Trophoblast cell (in vitro differentiated cells and primary cell): ENCODE measurements around the gene UHRF1.

Experiments used
- DNase-seq, 2 donors: peaks; one replicate each; pipeline ENCODE4 v3.0.0-alpha.2; 2016
- H2AFZ ChIP-seq: 2 replicates; pipeline ENCODE4 v1.6.1; 2013; ENCODE audit warnings: low read length, moderate library complexity, mild to moderate bottlenecking; ENCODE audit not compliant: insufficient read depth, poor library complexity
- H2AK5ac ChIP-seq: 2 replicates; pipeline ENCODE4 v1.6.1; 2013; ENCODE audit warnings: mild to moderate bottlenecking, low read length
- H2BK120ac ChIP-seq: 2 replicates; pipeline ENCODE4 v1.6.1; 2013; ENCODE audit warnings: low read length, mild to moderate bottlenecking, moderate library complexity; ENCODE audit not compliant: insufficient read depth, poor library complexity
- H2BK12ac ChIP-seq: 2 replicates; pipeline ENCODE4 v1.6.1; 2013; ENCODE audit warnings: mild to moderate bottlenecking, low read length, moderate library complexity
- H2BK5ac ChIP-seq: 2 replicates; pipeline ENCODE4 v1.6.1; 2013; ENCODE audit warnings: low read length, low read depth, moderate library complexity, mild to moderate bottlenecking; ENCODE audit not compliant: poor library complexity
- H3K14ac ChIP-seq: 2 replicates; pipeline ENCODE4 v1.6.1; 2013; ENCODE audit warnings: mild to moderate bottlenecking, low read length
- H3K18ac ChIP-seq: 2 replicates; pipeline ENCODE4 v1.6.1; 2013; ENCODE audit warnings: mild to moderate bottlenecking, low read length
- H3K23ac ChIP-seq: 2 replicates; pipeline ENCODE4 v1.6.1; 2013; ENCODE audit warnings: low read length
- H3K27ac ChIP-seq: 2 replicates; pipeline ENCODE4 v1.5.1; 2013; ENCODE audit warnings: low read depth, mild to moderate bottlenecking, inconsistent platforms, low read length, moderate library complexity
- H3K27me3 ChIP-seq: 2 replicates; pipeline ENCODE4 v1.6.1; 2013; ENCODE audit warnings: inconsistent platforms, mild to moderate bottlenecking, low read length, moderate library complexity; ENCODE audit not compliant: insufficient read depth
- H3K36me3 ChIP-seq, 2 experiments: 1 replicate in 1 of 2; 2 replicates in 1 of 2; pipeline ENCODE4 v1.6.1; 2013; ENCODE audit warnings: low read length in 2 of 2, mild to moderate bottlenecking in 2 of 2, moderate library complexity in 1 of 2; ENCODE audit not compliant: insufficient read depth in 2 of 2, control insufficient read depth in 1 of 2
- H3K4ac ChIP-seq: 2 replicates; pipeline ENCODE4 v1.6.1; 2013; ENCODE audit warnings: low read depth, mild to moderate bottlenecking, low read length, moderate library complexity
- H3K4me1 ChIP-seq, 2 experiments: 1 replicate in 1 of 2; 2 replicates in 1 of 2; pipeline ENCODE4 v1.6.1; 2013; ENCODE audit warnings: low read length in 2 of 2, mild to moderate bottlenecking in 2 of 2, moderate library complexity in 1 of 2; ENCODE audit not compliant: insufficient read depth in 2 of 2, control insufficient read depth in 1 of 2
- H3K4me2 ChIP-seq: 2 replicates; pipeline ENCODE4 v1.6.1; 2013; ENCODE audit warnings: inconsistent platforms, mild to moderate bottlenecking, low read length, moderate library complexity
- H3K4me3 ChIP-seq: 2 replicates; pipeline ENCODE4 v1.5.1; 2013; ENCODE audit warnings: mild to moderate bottlenecking, low read depth, low read length, inconsistent platforms
- H3K79me1 ChIP-seq: one replicate; pipeline ENCODE4 v1.6.1; 2013; ENCODE audit warnings: low read length
- H3K79me2 ChIP-seq: 2 replicates; pipeline ENCODE4 v1.6.1; 2013; ENCODE audit warnings: low read length, mild to moderate bottlenecking; ENCODE audit not compliant: control insufficient read depth, insufficient read depth, poor library complexity
- H3K9ac ChIP-seq: 2 replicates; pipeline ENCODE4 v1.6.1; 2013; ENCODE audit warnings: mild to moderate bottlenecking, low read length
- H3K9me3 ChIP-seq: 2 replicates; pipeline ENCODE4 v1.6.1; 2013; ENCODE audit warnings: low read depth, mild to moderate bottlenecking, control low read depth, inconsistent platforms, low read length; ENCODE audit not compliant: insufficient read depth
- H4K12ac ChIP-seq: 2 replicates; pipeline ENCODE4 v1.6.1; 2013; ENCODE audit warnings: low read depth, mild to moderate bottlenecking, low read length, moderate library complexity
- H4K8ac ChIP-seq: 2 replicates; pipeline ENCODE4 v1.6.1; 2013; ENCODE audit warnings: low read depth, mild to moderate bottlenecking, low read length, moderate library complexity
- H4K91ac ChIP-seq: one replicate; pipeline ENCODE4 v1.6.1; 2013; ENCODE audit warnings: low read depth, mild to moderate bottlenecking, low read length, moderate library complexity
- WGBS: extraction: QIAGEN DNeasy Blood & Tissue Kit; methylation state at CpG from one replicate; pipeline ENCODE4 v1.1.7; 2013; ENCODE audit warnings: missing lambda C conversion rate; ENCODE audit not compliant: insufficient read length, insufficient coverage; ENCODE audit errors: extremely low coverage; 5-methylcytosine and 5-hydroxymethylcytosine counted together

Gene UHRF1

DNA sequence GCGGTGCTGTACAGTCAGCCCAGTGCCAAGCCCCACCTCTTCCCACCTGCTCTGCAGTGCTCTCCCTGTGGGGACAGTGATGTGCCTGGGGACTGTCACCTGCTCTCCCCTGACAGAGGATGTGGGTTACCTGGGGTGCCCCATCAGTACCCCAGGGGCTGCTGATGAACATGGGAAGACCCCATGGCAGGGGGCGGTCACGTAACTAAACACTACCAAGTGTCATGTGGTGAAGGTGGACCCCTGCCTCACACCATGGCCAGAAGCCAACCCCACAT lies 72.3 kb downstream of the UHRF1 start:
- H2BK5ac ChIP-seq: peak overlapping the region; percentile 10
- no CpG with 5 or more reads among the region's 3 CpGs for WGBS

DNA sequence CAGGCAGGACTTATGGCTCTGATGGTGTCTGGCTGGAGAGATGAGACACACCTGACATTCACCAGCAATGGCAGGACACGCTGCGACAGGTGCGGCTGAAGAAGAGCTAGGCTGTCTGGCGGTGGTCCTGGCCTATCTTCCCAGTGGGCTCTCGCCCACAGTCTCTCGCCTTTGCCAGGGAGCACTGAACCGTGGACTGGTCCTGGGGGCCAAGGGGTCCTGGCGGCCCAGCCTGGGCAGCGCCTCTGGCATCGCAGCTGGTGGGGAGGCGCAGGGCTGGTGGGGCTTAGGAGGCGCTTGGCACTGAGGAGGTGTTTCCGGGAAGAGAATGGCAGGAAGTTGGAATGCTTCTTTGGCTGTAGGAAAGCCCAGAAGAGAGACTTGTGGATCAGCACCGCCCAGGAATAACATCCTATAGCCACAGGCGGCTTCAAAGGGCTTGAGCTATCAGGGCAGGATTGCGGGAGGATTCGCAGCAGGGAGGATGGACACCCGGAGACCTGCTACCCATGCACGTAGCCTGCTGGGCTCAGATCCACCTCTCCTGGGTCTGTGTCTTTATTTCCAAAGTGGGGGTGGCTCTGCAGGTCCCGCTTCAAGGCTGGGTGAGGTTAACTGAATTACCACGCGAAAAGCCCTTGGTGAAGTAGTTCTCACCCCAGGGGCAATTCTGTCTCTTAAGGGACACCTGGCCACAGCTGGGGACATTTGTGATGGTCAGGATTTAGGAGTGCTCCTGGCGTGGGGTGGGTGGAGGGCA lies 74.2 kb downstream of the UHRF1 start:
- Histone ChIP-seq H3K9me3 (no peaks in the 10 kb centered on the region), H4K91ac (peak overlapping the region; percentile 31), H3K18ac (no peak overlapping the region), H3K14ac (peak overlapping the region; percentile 22), H3K4me2 (no peak overlapping the region), H3K9ac (no peak overlapping the region), H3K79me2 (peaks cover 50% of the 10 kb centered on the region), H2AK5ac (peak overlapping the region; percentile 28), H3K4me1 (peaks cover 43 to 60% of the 10 kb centered on the region in 2 experiments), H2BK120ac (no peak overlapping the region), H4K12ac (no peak overlapping the region), H3K23ac (no peak overlapping the region), H4K8ac (no peak overlapping the region), H3K27ac (no peak overlapping the region), H3K36me3 (peaks cover 8 to 10% of the 10 kb centered on the region in 2 experiments), H3K79me1 (peaks cover 41% of the 10 kb centered on the region), H2AFZ (no peak overlapping the region), H2BK12ac (peak overlapping the region; percentile 67), H3K4ac (peak overlapping the region; percentile 80), H3K27me3 (no peaks in the 10 kb centered on the region), H3K4me3 (no peak overlapping the region), H2BK5ac (no peak overlapping the region)
- DNase-seq: no peak
- WGBS: no CpG with 5 or more reads among the region's 23 CpGs

More for the DNA sequence above, 72.3 kb downstream of the UHRF1 start:
- no peak overlapping the region for H3K23ac ChIP-seq
- H2BK120ac ChIP-seq: no peak overlapping the region
- peak overlapping the region; percentile 43 for H2AK5ac ChIP-seq
- peaks cover 52 to 61% of the 10 kb centered on the region in 2 experiments for H3K4me1 ChIP-seq
- no peak overlapping the region for H3K27ac ChIP-seq
- peak overlapping the region; percentile 36 for H3K18ac ChIP-seq
- no peaks in the 10 kb centered on the region for H3K27me3 ChIP-seq
- H2AFZ ChIP-seq: no peak overlapping the region
- H3K9ac ChIP-seq: no peak overlapping the region
- H3K14ac ChIP-seq: no peak overlapping the region
- H4K91ac ChIP-seq: no peak overlapping the region
- peak overlapping the region; percentile 17 for H2BK12ac ChIP-seq
- H4K8ac ChIP-seq: no peak overlapping the region
- H3K4ac ChIP-seq: peak overlapping the region; percentile 87
- peaks cover 41% of the 10 kb centered on the region for H3K79me1 ChIP-seq
- no peak overlapping the region for H3K4me2 ChIP-seq
- H4K12ac ChIP-seq: no peak overlapping the region
- no peak for DNase-seq
- peaks cover 13 to 15% of the 10 kb centered on the region in 2 experiments for H3K36me3 ChIP-seq
- no peaks in the 10 kb centered on the region for H3K9me3 ChIP-seq
- H3K79me2 ChIP-seq: peaks cover 53% of the 10 kb centered on the region
- H3K4me3 ChIP-seq: no peak overlapping the region

DNA sequence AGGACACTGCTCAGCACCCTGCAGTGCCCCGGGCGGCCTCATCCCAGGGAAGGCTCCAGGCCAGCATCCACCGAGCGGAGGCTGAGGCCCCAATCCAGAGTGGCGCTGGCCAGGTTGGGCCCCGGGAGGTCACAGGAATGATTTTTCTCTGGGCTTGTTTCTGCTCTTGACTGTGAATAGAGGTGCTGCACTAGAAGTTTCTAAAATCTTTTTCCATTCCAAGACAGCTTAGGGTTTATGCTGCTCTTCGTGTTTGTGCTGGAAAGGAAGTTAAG lies 74.7 kb downstream of the UHRF1 start:
- no peak overlapping the region for H3K4me2 ChIP-seq

DNA sequence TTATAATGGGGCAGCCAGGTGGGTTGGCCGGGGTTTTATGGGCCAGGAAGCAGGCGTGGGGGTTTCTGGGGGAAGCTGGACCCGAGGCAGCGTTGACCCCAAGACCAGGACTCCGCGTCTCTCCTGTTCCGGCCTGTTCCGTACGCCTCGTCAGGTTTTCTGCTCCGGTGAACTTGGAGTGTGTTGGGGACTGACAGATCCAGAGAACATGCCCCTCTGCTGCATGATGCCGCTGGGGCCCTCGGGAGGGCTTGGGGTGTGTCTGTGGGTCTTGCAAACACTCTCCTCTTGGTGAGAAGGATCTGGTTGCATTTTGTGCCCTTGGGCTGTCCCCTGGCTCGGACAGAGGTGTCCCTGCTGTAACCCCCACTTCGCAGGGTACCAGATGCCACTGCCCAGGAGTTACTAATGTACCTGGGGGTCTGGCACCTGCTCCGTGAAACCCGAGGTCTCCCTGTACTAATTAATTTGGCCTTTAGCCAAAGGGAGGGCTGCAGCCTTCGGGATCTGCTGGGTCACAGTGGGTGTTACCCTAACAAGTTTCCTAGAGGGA lies 75.2 kb downstream of the UHRF1 start:
- Histone ChIP-seq H3K4ac (peak overlapping the region; percentile 82), H4K12ac (no peak overlapping the region), H2BK5ac (no peak overlapping the region), H2AK5ac (peak overlapping the region; percentile 52), H3K79me1 (peaks cover 39% of the 10 kb centered on the region), H3K79me2 (peaks cover 44% of the 10 kb centered on the region), H2AFZ (peak overlapping the region; percentile 23), H3K9me3 (no peaks in the 10 kb centered on the region), H3K14ac (peak overlapping the region; percentile 17), H2BK12ac (peak overlapping the region; percentile 27), H3K4me2 (no peak overlapping the region), H4K8ac (no peak overlapping the region), H3K23ac (no peak overlapping the region), H3K4me1 (peaks cover 39 to 57% of the 10 kb centered on the region in 2 experiments), H3K36me3 (peaks cover 8 to 10% of the 10 kb centered on the region in 2 experiments), H3K9ac (no peak overlapping the region), H4K91ac (peak overlapping the region; percentile 39), H3K4me3 (no peak overlapping the region), H3K27me3 (no peaks in the 10 kb centered on the region), H2BK120ac (no peak overlapping the region), H3K18ac (no peak overlapping the region), H3K27ac (no peak overlapping the region)
- no peak for DNase-seq
- no CpG with 5 or more reads among the region's 18 CpGs for WGBS

More for the DNA sequence above, 74.7 kb downstream of the UHRF1 start:
- Histone ChIP-seq H3K36me3 (peaks cover 8 to 10% of the 10 kb centered on the region in 2 experiments), H2BK5ac (no peak overlapping the region), H3K18ac (no peak overlapping the region), H3K79me2 (peaks cover 47% of the 10 kb centered on the region), H3K4me3 (no peak overlapping the region), H4K8ac (no peak overlapping the region), H3K4me1 (peaks cover 42 to 60% of the 10 kb centered on the region in 2 experiments), H2AK5ac (peak overlapping the region; percentile 28), H4K12ac (no peak overlapping the region), H2AFZ (no peak overlapping the region), H2BK120ac (no peak overlapping the region), H3K27ac (no peak overlapping the region), H3K23ac (no peak overlapping the region), H3K27me3 (no peaks in the 10 kb centered on the region), H4K91ac (peak overlapping the region; percentile 31), H3K9me3 (no peaks in the 10 kb centered on the region), H3K79me1 (peaks cover 42% of the 10 kb centered on the region), H2BK12ac (peak overlapping the region; percentile 67), H3K9ac (no peak overlapping the region), H3K4ac (peak overlapping the region; percentile 80), H3K14ac (peak overlapping the region; percentile 22)
- WGBS: no CpG with 5 or more reads among the region's 7 CpGs
- no peak for DNase-seq
